Suprapubic skin (tissue), 4 donors: ENCODE measurements around the gene KCNA1. TPM values are rescaled to one million over a fixed set of nuclear protein-coding genes. Genes with fewer than 3 reads are reported as not detected.

Experiments used
- DNase-seq, 2 donors: peaks; one replicate each; pipeline ENCODE4 v3.0.0-alpha.2; 2019; ENCODE audit warnings: low spot score in 2 of 2
- H3K27ac ChIP-seq: fragments of 200-600 bp; sonication (generic); one replicate; pipeline ENCODE4 v1.5.1; 2019
- H3K27me3 ChIP-seq: fragments of 200-600 bp; sonication (generic); one replicate; pipeline ENCODE4 v1.5.1; 2019
- H3K36me3 ChIP-seq: fragments of 200-600 bp; sonication (generic); one replicate; pipeline ENCODE4 v1.5.1; 2019
- H3K4me1 ChIP-seq: fragments of 200-600 bp; sonication (generic); one replicate; pipeline ENCODE4 v1.5.1; 2019
- H3K4me3 ChIP-seq: fragments of 200-600 bp; sonication (generic); one replicate; pipeline ENCODE4 v1.5.1; 2019; ENCODE audit warnings: mild to moderate bottlenecking
- H3K9me3 ChIP-seq: fragments of 200-600 bp; sonication (generic); one replicate; pipeline ENCODE4 v1.5.1; 2019
- EP300 ChIP-seq: sonication (generic); formaldehyde crosslinking; IDR thresholded peaks from one replicate; pipeline ENCODE4 v1.6.1; 2017; ENCODE audit warnings: antibody characterized with exemption
- POLR2A ChIP-seq, 2 donors: fragments of 450-650 bp; IDR thresholded peaks; one replicate each; pipeline ENCODE4 v1.6.1; 2017; ENCODE audit warnings: antibody characterized with exemption in 2 of 2, mild to moderate bottlenecking in 2 of 2, moderate library complexity in 2 of 2
- POLR2AphosphoS5 ChIP-seq, 3 donors: sonication (generic); formaldehyde crosslinking; IDR thresholded peaks; one replicate each; pipeline ENCODE4 v1.6.1; 2017; ENCODE audit warnings: antibody characterized with exemption in 3 of 3
- WGBS: methylation state at CpG from one replicate; pipeline ENCODE4 v1.1.5; 2018; 5-methylcytosine and 5-hydroxymethylcytosine counted together
- total RNA-seq, 4 donors: library from RNA; depleted of rRNA; stranded (reverse); fragments of >200 nt; gene quantifications; one replicate each; pipeline ENCODE4 v1.1.0, GENCODE V29; 2016
- TF ChIP-seq, protein P1 (sequence below), 2 donors: fragments of 200-600 bp in 1 of 2; fragments of 450-650 bp in 1 of 2; sonication (generic) in 1 of 2; IDR thresholded peaks; one replicate each; pipeline ENCODE4 v1.5.1; 2016 to 2019; ENCODE audit warnings: antibody characterized with exemption in 2 of 2, mild to moderate bottlenecking in 1 of 2, moderate library complexity in 1 of 2

KCNA1 gene
- total RNA-seq, 4 donors from 2014 or later = not detected

DNA sequence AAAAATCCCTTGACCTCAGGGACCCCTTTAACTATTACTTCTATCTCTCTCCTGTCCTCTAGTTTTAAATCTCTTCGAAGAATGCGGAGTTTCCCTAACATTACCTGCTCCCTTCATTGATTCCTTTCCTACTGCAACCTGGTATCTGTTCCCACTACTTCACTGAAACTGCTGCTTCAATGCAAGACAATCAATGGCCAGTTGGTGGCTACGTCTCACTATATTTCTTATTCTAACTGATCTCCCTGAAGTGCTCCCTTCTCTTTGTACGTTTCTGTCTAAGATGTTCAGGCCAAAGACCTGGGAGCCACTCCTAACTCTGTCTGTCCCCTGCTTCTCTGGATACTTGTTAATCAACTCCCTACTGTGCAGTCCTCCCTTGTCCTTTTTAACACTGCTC, 10.3 kb upstream of the KCNA1 start:
- no peak overlapping the region for H3K4me3 ChIP-seq
- TF ChIP-seq, protein P1, sequence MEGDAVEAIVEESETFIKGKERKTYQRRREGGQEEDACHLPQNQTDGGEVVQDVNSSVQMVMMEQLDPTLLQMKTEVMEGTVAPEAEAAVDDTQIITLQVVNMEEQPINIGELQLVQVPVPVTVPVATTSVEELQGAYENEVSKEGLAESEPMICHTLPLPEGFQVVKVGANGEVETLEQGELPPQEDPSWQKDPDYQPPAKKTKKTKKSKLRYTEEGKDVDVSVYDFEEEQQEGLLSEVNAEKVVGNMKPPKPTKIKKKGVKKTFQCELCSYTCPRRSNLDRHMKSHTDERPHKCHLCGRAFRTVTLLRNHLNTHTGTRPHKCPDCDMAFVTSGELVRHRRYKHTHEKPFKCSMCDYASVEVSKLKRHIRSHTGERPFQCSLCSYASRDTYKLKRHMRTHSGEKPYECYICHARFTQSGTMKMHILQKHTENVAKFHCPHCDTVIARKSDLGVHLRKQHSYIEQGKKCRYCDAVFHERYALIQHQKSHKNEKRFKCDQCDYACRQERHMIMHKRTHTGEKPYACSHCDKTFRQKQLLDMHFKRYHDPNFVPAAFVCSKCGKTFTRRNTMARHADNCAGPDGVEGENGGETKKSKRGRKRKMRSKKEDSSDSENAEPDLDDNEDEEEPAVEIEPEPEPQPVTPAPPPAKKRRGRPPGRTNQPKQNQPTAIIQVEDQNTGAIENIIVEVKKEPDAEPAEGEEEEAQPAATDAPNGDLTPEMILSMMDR (IDR thresholded peaks at IDR 0.05) = no peak
- TF ChIP-seq POLR2AphosphoS5 (IDR thresholded peaks at IDR 0.05) (no peak), POLR2A (IDR thresholded peaks at IDR 0.05) (no peak), EP300 (no peak)
- no peak overlapping the region for H3K27ac ChIP-seq
- 51% methylated on average over 4 of the region's 4 CpGs for WGBS
- H3K36me3 ChIP-seq = no peaks in the 10 kb centered on the region
- DNase-seq = no peak
- no peaks in the 10 kb centered on the region for H3K4me1 ChIP-seq
- H3K9me3 ChIP-seq = no peaks in the 10 kb centered on the region
- peaks cover 24% of the 10 kb centered on the region for H3K27me3 ChIP-seq

DNA sequence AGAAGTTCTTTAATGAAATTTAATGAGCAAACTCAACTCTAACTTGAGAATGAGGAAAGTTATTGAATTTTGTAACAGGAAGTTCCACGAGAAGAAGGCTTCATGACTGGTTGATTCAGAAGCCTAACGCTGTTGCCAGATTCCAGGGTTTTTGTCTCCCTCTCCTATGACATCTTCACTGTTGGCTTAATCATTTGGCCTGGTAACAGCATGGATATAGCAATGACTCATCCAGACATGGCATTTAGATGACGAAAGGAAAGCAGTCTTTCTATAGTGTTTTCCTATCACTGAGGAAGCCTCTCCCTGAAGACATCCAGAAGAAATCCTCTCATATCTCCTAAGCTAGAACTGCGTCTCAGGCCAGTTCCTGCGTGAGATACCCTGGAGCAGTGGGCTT, 9.4 kb upstream of the KCNA1 start:
- Histone ChIP-seq H3K4me3 (no peak overlapping the region), H3K9me3 (no peaks in the 10 kb centered on the region), H3K27ac (no peak overlapping the region), H3K4me1 (no peaks in the 10 kb centered on the region), H3K36me3 (no peaks in the 10 kb centered on the region), H3K27me3 (peaks cover 31% of the 10 kb centered on the region)
- TF ChIP-seq, protein P1 (IDR thresholded peaks at IDR 0.05) = no peak
- TF ChIP-seq POLR2AphosphoS5 (IDR thresholded peaks at IDR 0.05) = no peak
- TF ChIP-seq POLR2A (IDR thresholded peaks at IDR 0.05) = no peak
- TF ChIP-seq EP300 = no peak
- 56% methylated on average over 5 of the region's 5 CpGs for WGBS
- DNase-seq = no peak

DNA sequence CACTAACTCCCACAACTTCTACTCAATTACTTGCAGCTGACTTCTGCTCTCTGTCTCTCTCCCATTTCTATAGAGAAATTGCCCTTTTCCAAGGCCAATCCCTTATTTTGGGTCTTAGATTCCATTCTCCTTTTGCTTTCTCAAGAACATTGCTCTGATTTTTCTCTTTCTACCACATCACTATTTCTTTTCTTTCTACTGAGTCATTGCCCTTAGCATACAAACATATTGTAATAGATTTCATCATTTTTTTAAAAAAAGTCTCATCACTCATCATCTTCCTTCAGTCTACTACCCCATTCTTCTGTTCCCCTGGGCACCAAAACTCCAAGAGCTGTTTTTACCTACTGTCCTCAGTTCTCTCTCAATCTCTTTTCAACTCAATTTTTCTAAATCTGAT, 4.4 kb upstream of the KCNA1 start:
- Histone ChIP-seq H3K36me3 (no peaks in the 10 kb centered on the region), H3K4me3 (no peak overlapping the region), H3K27ac (no peak overlapping the region), H3K27me3 (peaks cover 81% of the 10 kb centered on the region), H3K4me1 (peaks cover 20% of the 10 kb centered on the region), H3K9me3 (no peaks in the 10 kb centered on the region)
- no peak for DNase-seq
- TF ChIP-seq, protein P1 (IDR thresholded peaks at IDR 0.05) = no peak
- no peak for TF ChIP-seq POLR2AphosphoS5 (IDR thresholded peaks at IDR 0.05)
- TF ChIP-seq EP300 = no peak
- TF ChIP-seq POLR2A (IDR thresholded peaks at IDR 0.05) = no peak

DNA sequence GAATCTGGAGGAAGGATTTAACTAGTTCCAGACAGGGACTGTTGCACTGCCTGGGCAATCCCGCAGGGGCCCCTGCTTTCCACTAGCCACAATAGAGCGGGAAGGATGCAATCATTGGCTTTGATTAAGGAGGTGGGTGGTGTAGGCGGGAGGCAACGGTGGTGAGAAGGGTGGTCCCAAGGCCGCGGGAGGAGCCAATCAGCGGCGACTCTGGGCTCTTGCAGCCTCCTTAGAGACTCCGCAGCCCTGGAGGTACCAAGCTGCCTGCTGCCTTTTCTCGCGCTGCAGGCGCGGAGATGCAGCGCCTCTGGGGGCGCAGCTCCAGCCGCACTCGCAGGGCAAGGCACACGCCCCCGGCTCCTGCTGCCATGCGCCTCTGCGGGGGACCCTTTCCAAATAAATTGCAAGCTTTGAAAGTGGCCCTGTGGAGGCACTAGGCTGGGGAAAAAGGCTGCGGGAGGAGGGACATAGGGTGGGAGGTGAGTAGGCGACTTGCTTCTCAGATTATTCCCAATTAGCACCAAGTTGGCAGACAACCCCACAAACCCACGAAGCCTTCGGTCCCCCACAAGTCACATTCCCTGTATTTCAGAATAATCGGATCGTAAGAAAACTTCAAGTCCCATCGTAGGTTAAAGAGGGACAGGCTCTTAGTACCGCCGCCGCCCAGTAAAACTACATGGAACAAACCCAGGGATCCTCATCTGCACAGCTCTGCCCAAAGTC, 858 bp upstream of the KCNA1 start:
- no peaks in the 10 kb centered on the region for H3K9me3 ChIP-seq
- no peaks in the 10 kb centered on the region for H3K36me3 ChIP-seq
- peaks cover 30% of the 10 kb centered on the region for H3K4me1 ChIP-seq
- 2% methylated on average over 28 of the region's 31 CpGs for WGBS
- no peak for DNase-seq
- H3K27ac ChIP-seq = no peak overlapping the region
- H3K4me3 ChIP-seq = peak overlapping the region; percentile 55
- TF ChIP-seq EP300 (no peak), POLR2A (IDR thresholded peaks at IDR 0.05) (no peak), POLR2AphosphoS5 (IDR thresholded peaks at IDR 0.05) (no peak)
- TF ChIP-seq, protein P1 (IDR thresholded peaks at IDR 0.05) = no peak
- H3K27me3 ChIP-seq = peaks cover 90% of the 10 kb centered on the region

DNA sequence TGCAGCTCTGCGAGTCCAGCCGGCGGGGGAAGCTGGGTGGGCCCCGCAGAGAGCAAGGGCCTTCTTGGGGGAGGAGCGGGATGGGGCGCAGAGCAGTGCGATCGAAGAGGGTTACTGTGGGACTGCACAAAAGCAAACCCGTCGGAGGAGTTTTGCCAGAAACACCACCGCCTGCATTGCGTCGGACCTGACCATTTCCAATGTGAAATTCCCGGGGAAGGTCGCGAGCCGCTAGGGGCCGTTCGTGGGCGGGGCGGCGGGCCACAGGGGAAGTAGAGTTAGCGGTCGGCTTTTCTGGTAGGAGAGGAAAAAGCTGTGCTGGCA, 333 bp upstream of the KCNA1 start:
- Histone ChIP-seq H3K36me3 (no peaks in the 10 kb centered on the region), H3K4me3 (peak overlapping the region; percentile 55), H3K27ac (no peak overlapping the region), H3K9me3 (no peaks in the 10 kb centered on the region), H3K27me3 (peaks cover 90% of the 10 kb centered on the region), H3K4me1 (peaks cover 30% of the 10 kb centered on the region)
- TF ChIP-seq POLR2AphosphoS5 (IDR thresholded peaks at IDR 0.05) = no peak
- no peak for TF ChIP-seq POLR2A (IDR thresholded peaks at IDR 0.05)
- TF ChIP-seq EP300 = no peak
- TF ChIP-seq, protein P1 (IDR thresholded peaks at IDR 0.05) = no peak
- no peak for DNase-seq
- WGBS = under 1% methylated on average over 15 of the region's 24 CpGs
